Testis (tissue), 2 donors: ENCODE data around the gene DDAH1.

ENCODE experiments used
- POLR2A ChIP-seq: fragments of 450-650 bp; IDR thresholded peaks from one replicate; pipeline ENCODE4 v1.6.1; 2017; ENCODE audit warnings: antibody characterized with exemption, mild to moderate bottlenecking, moderate library complexity
- TF ChIP-seq, protein P1 (sequence below), 3 experiments: fragments of 450-650 bp in 2 of 3; fragments of 200-600 bp in 1 of 3; sonication (generic) in 1 of 3; IDR thresholded peaks; one replicate each; pipeline ENCODE4 v1.5.1; 2016 to 2019; ENCODE audit warnings: antibody characterized with exemption in 3 of 3, mild to moderate bottlenecking in 2 of 3, moderate library complexity in 1 of 3

DNA sequence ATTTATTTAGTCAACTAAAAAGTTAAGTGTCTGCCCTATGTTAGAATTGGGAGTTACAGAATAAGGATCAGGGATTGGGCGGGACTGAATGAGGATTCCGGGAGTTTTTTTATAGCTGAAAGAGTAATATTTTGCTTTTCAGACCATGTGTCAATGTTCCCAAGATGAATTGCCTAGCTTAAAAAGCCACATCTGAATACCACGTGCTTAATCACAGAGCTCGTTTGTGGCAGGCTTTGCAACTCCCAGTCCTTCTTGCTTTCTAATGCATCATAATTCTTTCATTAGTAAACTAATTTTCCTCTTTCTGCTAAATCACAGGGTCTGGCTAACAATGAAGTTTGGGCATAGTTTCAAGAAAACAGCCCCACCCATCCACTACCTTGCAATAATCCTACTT lies 184.3 kb downstream of the DDAH1 start:
- TF ChIP-seq, protein P1, sequence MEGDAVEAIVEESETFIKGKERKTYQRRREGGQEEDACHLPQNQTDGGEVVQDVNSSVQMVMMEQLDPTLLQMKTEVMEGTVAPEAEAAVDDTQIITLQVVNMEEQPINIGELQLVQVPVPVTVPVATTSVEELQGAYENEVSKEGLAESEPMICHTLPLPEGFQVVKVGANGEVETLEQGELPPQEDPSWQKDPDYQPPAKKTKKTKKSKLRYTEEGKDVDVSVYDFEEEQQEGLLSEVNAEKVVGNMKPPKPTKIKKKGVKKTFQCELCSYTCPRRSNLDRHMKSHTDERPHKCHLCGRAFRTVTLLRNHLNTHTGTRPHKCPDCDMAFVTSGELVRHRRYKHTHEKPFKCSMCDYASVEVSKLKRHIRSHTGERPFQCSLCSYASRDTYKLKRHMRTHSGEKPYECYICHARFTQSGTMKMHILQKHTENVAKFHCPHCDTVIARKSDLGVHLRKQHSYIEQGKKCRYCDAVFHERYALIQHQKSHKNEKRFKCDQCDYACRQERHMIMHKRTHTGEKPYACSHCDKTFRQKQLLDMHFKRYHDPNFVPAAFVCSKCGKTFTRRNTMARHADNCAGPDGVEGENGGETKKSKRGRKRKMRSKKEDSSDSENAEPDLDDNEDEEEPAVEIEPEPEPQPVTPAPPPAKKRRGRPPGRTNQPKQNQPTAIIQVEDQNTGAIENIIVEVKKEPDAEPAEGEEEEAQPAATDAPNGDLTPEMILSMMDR (IDR thresholded peaks at IDR 0.05) = no peak
- no peak for TF ChIP-seq POLR2A
